Tibial artery (tissue), 4 donors: ENCODE data around the gene MPP1.

Experiments used
- DNase-seq, 2 donors: peaks; one replicate each; pipeline ENCODE4 v3.0.0-alpha.2; 2019
- H3K27ac ChIP-seq, 2 donors: fragments of 200-600 bp; sonication (generic) in 1 of 2; 1 replicate in 1 of 2; 2 replicates in 1 of 2; pipeline ENCODE4 v1.5.1; 2018 to 2019; ENCODE audit warnings: mild to moderate bottlenecking in 1 of 2
- H3K27me3 ChIP-seq, 2 donors: fragments of 200-600 bp; sonication (generic) in 1 of 2; one replicate each; pipeline versions ENCODE4 v1.5.1 to v1.6.0; 2016 to 2019
- H3K36me3 ChIP-seq, 3 donors: fragments of 200-600 bp; sonication (generic) in 2 of 3; one replicate each; pipeline ENCODE4 v1.5.1; 2016 to 2019; ENCODE audit warnings: mild to moderate bottlenecking in 2 of 3
- H3K4me1 ChIP-seq, 4 donors: fragments of 200-600 bp; sonication (generic) in 2 of 4; 1 replicate in 3 of 4; 2 replicates in 1 of 4; pipeline ENCODE4 v1.5.1; 2016 to 2019
- H3K4me3 ChIP-seq, 2 donors: fragments of 200-600 bp; sonication (generic) in 1 of 2; 1 replicate in 1 of 2; 2 replicates in 1 of 2; pipeline ENCODE4 v1.5.1; 2018 to 2019; ENCODE audit warnings: mild to moderate bottlenecking in 2 of 2
- H3K9me3 ChIP-seq, 3 donors: fragments of 200-600 bp; sonication (generic) in 1 of 3; one replicate each; pipeline ENCODE4 v1.5.1; 2016 to 2019
- intact Hi-C: fragments of 100-400 bp; cut with DNase I; formaldehyde crosslinking; loops from one replicate; pipeline ENCODE4 v1.15.0; 2023; ENCODE audit warnings: low total_unique reads
- TF ChIP-seq, protein P1 (sequence below), 2 experiments: fragments of 200-600 bp in 1 of 2; fragments of 450-650 bp in 1 of 2; IDR thresholded peaks; one replicate each; pipeline ENCODE4 v1.5.1; 2017 to 2019; ENCODE audit warnings: antibody characterized with exemption in 2 of 2, mild to moderate bottlenecking in 1 of 2, moderate library complexity in 1 of 2

The MPP1 gene

DNA sequence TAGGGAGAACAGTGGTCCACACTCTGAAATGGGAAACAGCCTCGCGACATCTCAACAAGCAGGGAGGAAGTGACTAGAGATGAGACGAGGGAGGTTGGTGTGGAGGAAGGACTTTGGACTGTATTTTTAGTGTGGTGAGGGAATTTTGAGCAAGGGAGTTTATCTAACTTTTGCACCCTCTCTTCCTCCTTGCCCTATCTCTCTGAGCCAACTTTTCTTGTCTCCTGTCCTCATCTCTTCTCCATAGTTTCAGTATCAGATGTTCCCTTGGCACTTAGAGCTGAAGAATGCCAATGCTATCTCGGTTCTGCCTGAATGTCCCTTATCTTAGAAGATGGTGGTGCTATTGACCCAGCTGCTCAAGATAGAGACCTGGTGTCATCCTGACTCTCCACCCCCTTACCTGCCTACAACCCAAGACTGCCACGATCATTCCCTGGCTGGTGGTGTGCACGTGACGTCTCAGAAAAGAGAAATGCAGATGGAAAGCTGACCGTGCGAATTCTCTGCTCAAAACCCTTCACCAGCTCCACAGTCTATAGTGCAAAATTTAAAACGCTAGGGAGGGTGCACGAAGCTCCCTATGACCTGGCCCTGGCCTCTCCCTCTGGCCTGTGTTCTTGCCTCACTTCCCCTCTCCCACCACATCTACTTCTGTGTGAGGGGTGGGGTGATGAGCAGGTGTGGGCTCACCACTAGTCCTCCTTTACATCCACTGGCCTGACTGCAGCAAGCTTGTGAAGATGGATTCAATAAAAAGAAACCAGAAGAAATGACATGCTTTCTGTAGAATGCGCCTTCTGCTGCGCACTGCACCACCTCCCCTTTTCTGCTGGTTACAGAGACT lies 20.9 kb downstream of the MPP1 start:
- Histone ChIP-seq H3K4me1 (no peaks in the 10 kb centered on the region), H3K9me3 (no peaks in the 10 kb centered on the region), H3K27me3 (no peaks in the 10 kb centered on the region), H3K36me3 (peaks cover 0 to 16% (median 0%) of the 10 kb centered on the region in 3 donors), H3K27ac (no peak overlapping the region), H3K4me3 (no peak overlapping the region)
- TF ChIP-seq, protein P1, sequence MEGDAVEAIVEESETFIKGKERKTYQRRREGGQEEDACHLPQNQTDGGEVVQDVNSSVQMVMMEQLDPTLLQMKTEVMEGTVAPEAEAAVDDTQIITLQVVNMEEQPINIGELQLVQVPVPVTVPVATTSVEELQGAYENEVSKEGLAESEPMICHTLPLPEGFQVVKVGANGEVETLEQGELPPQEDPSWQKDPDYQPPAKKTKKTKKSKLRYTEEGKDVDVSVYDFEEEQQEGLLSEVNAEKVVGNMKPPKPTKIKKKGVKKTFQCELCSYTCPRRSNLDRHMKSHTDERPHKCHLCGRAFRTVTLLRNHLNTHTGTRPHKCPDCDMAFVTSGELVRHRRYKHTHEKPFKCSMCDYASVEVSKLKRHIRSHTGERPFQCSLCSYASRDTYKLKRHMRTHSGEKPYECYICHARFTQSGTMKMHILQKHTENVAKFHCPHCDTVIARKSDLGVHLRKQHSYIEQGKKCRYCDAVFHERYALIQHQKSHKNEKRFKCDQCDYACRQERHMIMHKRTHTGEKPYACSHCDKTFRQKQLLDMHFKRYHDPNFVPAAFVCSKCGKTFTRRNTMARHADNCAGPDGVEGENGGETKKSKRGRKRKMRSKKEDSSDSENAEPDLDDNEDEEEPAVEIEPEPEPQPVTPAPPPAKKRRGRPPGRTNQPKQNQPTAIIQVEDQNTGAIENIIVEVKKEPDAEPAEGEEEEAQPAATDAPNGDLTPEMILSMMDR (IDR thresholded peaks at IDR 0.05) = no peak
- intact Hi-C loops = no loop called here
- no peak for DNase-seq

DNA sequence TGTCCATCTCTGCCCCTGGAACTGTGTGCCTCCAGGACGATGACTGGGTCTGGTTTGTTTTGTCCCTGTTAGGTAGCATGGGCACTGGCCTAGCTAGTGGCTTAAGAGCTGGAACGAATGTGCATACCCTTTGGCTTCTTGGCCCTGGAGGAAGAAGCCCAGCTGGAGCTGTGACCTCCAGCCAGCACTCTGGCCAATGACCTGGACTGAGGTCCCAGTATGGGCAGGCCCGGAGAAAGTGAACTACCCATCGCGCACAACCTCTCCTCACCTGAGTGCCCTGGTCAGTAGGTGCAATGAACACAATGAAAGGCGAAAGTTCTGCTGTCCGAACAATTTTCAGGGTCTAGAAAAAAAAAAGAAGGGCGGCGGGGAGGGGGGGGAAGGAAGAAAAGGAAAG lies 24.3 kb downstream of the MPP1 start:
- Histone ChIP-seq H3K27me3 (no peaks in the 10 kb centered on the region), H3K27ac (no peak overlapping the region), H3K4me1 (no peaks in the 10 kb centered on the region), H3K9me3 (no peaks in the 10 kb centered on the region), H3K4me3 (no peak overlapping the region), H3K36me3 (peaks cover 0 to 30% (median 4%) of the 10 kb centered on the region in 3 donors)
- TF ChIP-seq, protein P1 (IDR thresholded peaks at IDR 0.05) = no peak
- no peak for DNase-seq
- intact Hi-C loops = no loop called here

DNA sequence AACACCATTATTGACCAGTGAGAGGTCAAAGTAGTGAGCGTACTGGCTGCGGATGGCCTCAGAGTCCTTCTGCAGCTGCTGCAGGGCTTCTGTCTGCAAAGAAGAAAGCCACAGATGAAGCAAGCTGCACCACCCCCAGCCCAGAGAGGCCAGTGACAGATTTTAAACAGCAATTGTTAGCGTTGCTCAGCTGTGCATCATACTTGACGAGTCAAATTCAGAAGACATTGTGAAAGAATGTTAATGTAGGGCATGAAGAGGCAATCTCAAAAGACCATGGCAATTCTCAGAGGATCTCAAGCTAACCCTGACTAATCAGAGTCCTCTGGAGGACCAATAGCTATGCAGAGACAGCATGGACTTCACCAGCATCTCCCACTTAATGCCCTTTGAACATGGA lies 26.0 kb downstream of the MPP1 start:
- Histone ChIP-seq H3K4me1 (no peaks in the 10 kb centered on the region), H3K27ac (no peak overlapping the region), H3K4me3 (no peak overlapping the region), H3K36me3 (peaks cover 12 to 47% (median 18%) of the 10 kb centered on the region in 3 donors), H3K9me3 (no peaks in the 10 kb centered on the region), H3K27me3 (no peaks in the 10 kb centered on the region)
- TF ChIP-seq, protein P1 (IDR thresholded peaks at IDR 0.05) = no peak
- intact Hi-C loops = no loop called here
- DNase-seq = no peak

DNA sequence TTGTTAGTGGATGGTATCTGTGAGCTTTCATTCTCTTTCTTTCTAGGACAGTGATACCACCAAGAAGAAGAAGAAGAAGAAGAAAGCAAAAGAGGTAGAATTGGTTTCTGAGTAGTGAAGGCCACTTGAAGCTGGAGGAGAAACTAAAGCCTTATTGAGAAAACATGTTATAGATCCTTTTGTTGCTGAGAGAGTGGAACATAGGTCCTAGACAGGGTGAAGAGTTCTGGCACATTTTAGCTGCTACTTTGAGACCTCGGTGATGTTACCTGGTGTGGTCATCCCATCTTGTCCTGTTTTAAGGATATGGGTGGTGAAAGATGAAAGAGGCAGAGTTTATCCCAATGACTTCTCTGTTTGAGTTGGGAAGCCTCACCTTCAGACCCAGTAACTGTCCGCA lies 28.5 kb downstream of the MPP1 start:
- intact Hi-C loops = no loop called here
- TF ChIP-seq, protein P1 (IDR thresholded peaks at IDR 0.05) = no peak
- Histone ChIP-seq H3K4me3 (no peak overlapping the region), H3K36me3 (peaks cover 13 to 62% (median 25%) of the 10 kb centered on the region in 3 donors), H3K4me1 (no peaks in the 10 kb centered on the region), H3K27me3 (no peaks in the 10 kb centered on the region), H3K9me3 (peaks cover 0 to 5% (median 0%) of the 10 kb centered on the region in 3 donors), H3K27ac (no peak overlapping the region)
- DNase-seq = no peak

DNA sequence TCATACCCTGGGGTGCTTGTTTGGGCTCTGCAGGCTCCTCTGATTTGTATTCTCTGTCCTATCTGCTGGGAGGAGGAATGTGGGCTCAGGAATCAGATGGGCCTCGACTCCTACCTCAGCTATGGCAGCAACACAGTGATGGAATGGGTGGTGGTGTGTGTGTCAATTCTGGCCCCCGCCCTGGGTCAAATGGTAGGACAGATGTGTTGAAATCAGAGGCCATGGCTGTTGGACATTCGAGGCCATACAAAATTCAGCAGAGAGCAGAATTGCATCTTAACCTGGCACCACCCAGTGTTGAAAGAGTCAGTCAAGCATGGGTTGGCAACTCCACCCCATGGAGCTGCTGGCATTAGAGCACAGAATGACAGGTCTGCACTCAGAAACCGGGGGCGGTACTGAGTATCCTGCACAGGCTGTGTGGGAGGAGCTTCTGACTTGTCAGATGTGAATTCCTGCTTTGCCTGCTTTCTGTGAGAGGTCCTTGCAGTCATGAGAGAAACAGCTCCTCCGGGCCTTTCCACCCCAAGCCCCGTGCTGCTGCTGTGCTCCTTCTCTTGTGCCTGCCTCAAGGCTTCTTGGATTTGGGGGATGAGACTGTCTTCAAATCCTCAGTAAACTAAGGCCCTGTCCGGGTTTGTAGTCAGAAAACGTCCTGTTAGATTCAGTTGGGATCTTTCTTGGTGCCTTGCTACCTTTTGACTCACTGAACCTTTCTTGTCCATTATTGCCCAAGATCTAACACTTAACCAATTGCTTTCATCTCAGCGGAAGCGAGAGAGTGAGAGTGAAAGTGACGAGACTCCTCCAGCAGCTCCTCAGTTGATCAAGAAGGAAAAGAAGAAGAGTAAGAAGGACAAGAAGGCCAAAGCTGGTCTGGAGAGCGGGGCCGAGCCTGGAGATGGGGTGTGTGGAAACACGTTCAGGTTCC lies 29.6 kb downstream of the MPP1 start:
- no peak for DNase-seq
- Histone ChIP-seq H3K27me3 (no peaks in the 10 kb centered on the region), H3K36me3 (peaks cover 13 to 62% (median 25%) of the 10 kb centered on the region in 3 donors), H3K27ac (no peak overlapping the region), H3K4me3 (no peak overlapping the region), H3K9me3 (peaks cover 0 to 5% (median 0%) of the 10 kb centered on the region in 3 donors), H3K4me1 (no peaks in the 10 kb centered on the region)
- intact Hi-C loops = no loop called here
- TF ChIP-seq, protein P1 (IDR thresholded peaks at IDR 0.05) = no peak
